ACC112 (cell line): ENCODE measurements around the gene PODN.

Experiments used
- H2AFZ ChIP-seq: fragments of 200-600 bp; sonication (generic); one replicate; pipeline ENCODE4 v1.6.0; 2017; ENCODE audit warnings: antibody characterized with exemption, low read length; ENCODE audit not compliant: unreplicated experiment
- H3K27ac ChIP-seq: fragments of 200-600 bp; sonication (generic); 2 replicates; pipeline ENCODE4 v1.5.1; 2014; ENCODE audit warnings: low read depth, mild to moderate bottlenecking, antibody characterized with exemption, low read length, moderate library complexity
- H3K27me3 ChIP-seq: fragments of 200-600 bp; sonication (generic); 2 replicates; pipeline ENCODE4 v1.6.1; 2014; ENCODE audit warnings: mild to moderate bottlenecking, antibody characterized with exemption, low read length, moderate library complexity, mixed read lengths; ENCODE audit not compliant: insufficient read depth
- H3K36me3 ChIP-seq: fragments of 200-600 bp; sonication (generic); 2 replicates; pipeline ENCODE4 v1.6.1; 2016; ENCODE audit warnings: mild to moderate bottlenecking, antibody characterized with exemption, low read length, moderate library complexity, mixed read lengths; ENCODE audit not compliant: insufficient read depth
- H3K4me1 ChIP-seq: fragments of 200-600 bp; sonication (generic); one replicate; pipeline ENCODE4 v1.6.1; 2016; ENCODE audit warnings: low read length, mixed read lengths; ENCODE audit not compliant: insufficient read depth, unreplicated experiment, control insufficient read depth
- H3K4me3 ChIP-seq: fragments of 200-600 bp; sonication (generic); 2 replicates; pipeline ENCODE4 v1.5.1; 2014; ENCODE audit warnings: mild to moderate bottlenecking, low read depth, low read length
- H3K79me2 ChIP-seq: fragments of 200-600 bp; sonication (generic); one replicate; pipeline ENCODE4 v1.6.0; 2016; ENCODE audit warnings: low read length; ENCODE audit not compliant: control insufficient read depth, unreplicated experiment, insufficient read depth

PODN gene

DNA sequence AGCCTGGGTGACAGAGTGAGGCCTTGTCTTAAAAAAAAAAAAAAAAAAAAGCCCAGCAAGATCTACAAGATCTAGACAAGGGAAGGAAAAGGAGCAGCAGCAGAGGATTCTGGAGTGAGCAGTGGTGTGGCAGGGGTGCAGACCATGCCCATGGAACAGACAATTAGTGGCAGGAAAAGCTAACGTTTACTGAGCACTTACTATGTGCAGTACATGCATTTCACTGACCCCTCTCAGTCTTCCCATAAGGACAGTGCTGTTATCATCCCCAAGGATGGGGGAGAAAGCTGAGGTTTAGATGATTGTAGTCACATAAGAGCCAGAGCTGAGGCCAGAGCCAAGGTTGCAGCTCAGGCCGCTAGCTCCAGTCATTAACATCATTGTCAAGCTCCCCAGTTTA, 5.9 kb downstream of the PODN start:
- Histone ChIP-seq H3K27me3 (peaks cover 14% of the 10 kb centered on the region), H3K4me1 (no peaks in the 10 kb centered on the region), H3K36me3 (no peaks in the 10 kb centered on the region), H3K79me2 (no peaks in the 10 kb centered on the region), H3K4me3 (no peak overlapping the region), H3K27ac (no peak overlapping the region), H2AFZ (no peak overlapping the region)

DNA sequence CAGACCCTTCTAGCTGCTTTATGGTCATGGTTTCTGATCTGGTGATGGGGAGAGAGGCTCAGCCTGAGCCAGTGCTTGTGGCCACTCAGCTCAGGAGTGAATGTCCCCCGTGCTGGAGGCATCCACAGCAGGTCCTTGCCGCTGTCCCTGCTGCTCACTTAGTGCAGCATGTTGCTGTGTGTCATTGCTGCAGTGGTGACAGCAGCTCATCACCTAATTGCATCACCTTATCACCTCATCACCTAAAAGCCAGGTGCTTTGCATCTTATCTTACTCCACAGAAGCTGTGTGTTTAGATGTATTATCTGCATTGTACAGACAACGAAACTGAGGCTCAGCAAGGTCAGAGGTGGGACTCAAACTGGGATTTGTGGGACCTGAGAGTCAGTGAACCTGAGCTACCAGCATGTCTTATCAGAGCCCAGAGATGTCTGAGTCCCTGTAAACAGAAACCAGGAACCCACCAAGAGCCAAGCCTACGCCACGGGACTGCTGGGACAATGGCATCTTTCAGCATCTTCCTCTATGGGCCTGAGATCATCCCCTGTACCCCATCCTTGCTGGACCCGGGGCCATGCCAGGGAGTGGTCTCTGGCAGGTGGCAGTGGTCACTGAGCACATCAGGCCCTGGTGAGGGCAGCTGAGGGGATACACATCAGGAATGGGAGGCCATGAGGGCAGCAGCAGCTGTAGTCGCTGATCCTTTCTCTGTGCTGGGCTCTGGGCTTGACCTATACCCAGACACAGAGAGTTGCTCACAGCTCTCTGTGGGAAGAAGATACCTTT, 6.5 kb downstream of the PODN start:
- peaks cover 8% of the 10 kb centered on the region for H3K27me3 ChIP-seq
- H2AFZ ChIP-seq: no peak overlapping the region
- no peaks in the 10 kb centered on the region for H3K36me3 ChIP-seq
- H3K79me2 ChIP-seq: no peaks in the 10 kb centered on the region
- H3K27ac ChIP-seq: no peak overlapping the region
- no peaks in the 10 kb centered on the region for H3K4me1 ChIP-seq
- no peak overlapping the region for H3K4me3 ChIP-seq

DNA sequence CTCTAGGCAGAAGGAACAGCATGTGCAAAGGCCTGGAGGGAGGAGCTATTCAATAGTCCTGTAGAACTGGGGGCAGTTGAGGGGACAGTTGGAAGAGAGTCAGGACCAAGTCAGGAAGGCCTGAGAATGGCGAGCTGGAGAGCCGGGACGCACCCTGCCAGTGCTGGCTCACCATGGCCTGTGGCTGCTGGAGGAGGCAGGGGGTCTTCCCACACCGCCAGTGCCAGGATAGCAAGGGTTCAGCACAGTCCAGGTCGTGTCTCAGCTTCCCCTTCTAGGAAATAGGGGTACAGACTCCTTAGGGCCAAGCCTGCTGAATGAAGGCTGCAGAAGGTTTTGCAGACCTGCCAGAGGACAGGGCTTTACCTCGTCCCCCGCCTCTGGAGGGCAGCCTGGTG, 7.3 kb downstream of the PODN start:
- no peaks in the 10 kb centered on the region for H3K36me3 ChIP-seq
- no peak overlapping the region for H3K4me3 ChIP-seq
- no peaks in the 10 kb centered on the region for H3K4me1 ChIP-seq
- no peak overlapping the region for H2AFZ ChIP-seq
- no peaks in the 10 kb centered on the region for H3K79me2 ChIP-seq
- H3K27ac ChIP-seq: no peak overlapping the region
- H3K27me3 ChIP-seq: peaks cover under 1% of the 10 kb centered on the region; the same call in 1 of the 2 replicates

DNA sequence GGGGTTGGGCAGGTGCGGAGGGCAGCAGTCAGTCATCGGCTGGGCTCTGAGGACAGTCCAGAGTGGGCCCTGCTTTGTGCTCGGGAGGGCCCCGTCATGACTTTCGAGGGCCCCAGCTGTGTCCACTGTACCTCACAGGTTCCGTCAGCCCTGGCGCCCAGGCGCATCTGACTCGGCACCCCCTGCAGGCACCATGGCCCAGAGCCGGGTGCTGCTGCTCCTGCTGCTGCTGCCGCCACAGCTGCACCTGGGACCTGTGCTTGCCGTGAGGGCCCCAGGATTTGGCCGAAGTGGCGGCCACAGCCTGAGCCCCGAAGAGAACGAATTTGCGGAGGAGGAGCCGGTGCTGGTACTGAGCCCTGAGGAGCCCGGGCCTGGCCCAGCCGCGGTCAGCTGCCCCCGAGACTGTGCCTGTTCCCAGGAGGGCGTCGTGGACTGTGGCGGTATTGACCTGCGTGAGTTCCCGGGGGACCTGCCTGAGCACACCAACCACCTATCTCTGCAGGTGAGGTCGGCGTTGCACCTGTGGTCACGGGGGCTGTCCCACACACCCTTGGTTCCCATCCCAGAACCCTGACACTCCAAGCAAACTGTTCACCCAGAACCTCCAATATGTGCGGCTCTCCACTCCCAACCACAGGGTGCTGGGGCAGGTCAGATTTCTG, 7.8 kb downstream of the PODN start:
- H3K79me2 ChIP-seq: no peaks in the 10 kb centered on the region
- H2AFZ ChIP-seq: no peak overlapping the region
- no peak overlapping the region for H3K4me3 ChIP-seq
- H3K27me3 ChIP-seq: no peaks in the 10 kb centered on the region
- H3K36me3 ChIP-seq: no peaks in the 10 kb centered on the region
- H3K27ac ChIP-seq: no peak overlapping the region
- no peaks in the 10 kb centered on the region for H3K4me1 ChIP-seq

DNA sequence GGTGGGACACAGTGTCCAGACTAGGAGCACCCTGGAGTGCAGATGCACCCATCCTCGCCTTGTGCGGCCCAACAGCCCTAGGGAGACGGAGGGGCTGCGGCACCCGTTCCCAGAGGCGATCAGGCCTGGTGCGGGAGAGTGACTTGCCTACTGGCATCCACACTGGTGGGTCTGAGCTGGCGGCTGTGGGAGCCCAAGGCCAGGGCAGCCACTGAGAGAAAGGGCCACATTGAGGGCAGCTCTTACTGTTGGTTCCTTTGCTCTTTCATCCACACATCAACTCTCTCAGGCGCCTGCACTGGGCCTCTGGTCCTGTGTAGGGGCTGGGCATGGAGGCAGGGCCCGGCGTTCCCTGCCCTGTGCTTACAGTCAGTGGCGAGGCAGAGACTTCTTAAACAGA, 8.6 kb downstream of the PODN start:
- Histone ChIP-seq H2AFZ (no peak overlapping the region), H3K4me3 (no peak overlapping the region), H3K27ac (no peak overlapping the region), H3K36me3 (no peaks in the 10 kb centered on the region), H3K79me2 (no peaks in the 10 kb centered on the region), H3K4me1 (no peaks in the 10 kb centered on the region), H3K27me3 (no peaks in the 10 kb centered on the region)

DNA sequence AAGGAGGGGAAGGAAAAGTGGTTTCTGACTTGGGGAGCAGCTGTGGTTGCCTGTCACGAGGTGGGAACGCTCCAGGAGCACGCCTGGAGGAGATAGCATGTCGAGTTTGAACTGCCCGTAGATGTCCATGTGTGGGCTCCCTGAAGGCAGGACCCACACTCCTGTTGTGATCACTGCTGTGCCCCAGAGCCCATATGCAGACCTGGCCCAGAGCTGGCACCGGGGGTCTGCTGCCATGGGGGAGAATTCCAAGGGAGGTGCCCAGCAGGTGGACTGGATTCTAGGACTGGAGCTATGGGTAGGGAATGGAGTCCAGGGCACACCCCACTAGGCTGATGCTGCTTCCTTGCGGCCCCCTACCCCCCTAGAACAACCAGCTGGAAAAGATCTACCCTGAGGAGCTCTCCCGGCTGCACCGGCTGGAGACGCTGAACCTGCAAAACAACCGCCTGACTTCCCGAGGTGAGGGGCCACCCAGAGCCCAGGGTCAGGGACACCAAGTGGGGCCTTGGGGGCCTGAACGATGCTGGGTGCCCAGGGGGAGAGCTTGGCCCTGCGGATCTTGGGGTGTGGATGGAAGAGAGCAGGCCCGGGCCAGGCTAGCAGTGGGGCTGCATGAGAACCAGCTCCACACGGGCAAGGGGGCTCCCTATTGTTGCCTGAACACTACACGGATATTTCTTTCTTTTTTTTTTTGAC, 9.3 kb downstream of the PODN start:
- H3K27ac ChIP-seq: no peak overlapping the region
- no peaks in the 10 kb centered on the region for H3K4me1 ChIP-seq
- H3K27me3 ChIP-seq: no peaks in the 10 kb centered on the region
- H3K79me2 ChIP-seq: no peaks in the 10 kb centered on the region
- H3K36me3 ChIP-seq: no peaks in the 10 kb centered on the region
- no peak overlapping the region for H3K4me3 ChIP-seq
- no peak overlapping the region for H2AFZ ChIP-seq

DNA sequence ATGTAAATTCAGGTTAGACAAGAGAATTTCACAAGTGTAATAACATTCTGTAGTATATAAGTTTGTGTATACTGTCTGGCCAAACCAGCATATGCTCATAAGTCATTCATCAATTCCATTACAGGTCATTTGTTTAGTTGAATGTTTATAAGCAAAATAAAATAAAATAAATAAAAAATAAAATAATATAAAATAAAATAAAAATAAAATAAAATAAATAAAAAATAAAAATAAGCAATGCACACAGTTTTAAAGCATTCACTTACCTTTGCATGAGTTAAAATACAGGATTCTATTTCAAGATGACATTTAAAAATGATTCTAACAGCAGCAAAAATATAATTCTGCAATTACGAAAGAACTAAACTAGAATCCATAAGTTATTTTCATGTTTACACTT, 9.9 kb downstream of the PODN start:
- Histone ChIP-seq H3K36me3 (no peaks in the 10 kb centered on the region), H2AFZ (no peak overlapping the region), H3K4me1 (no peaks in the 10 kb centered on the region), H3K79me2 (no peaks in the 10 kb centered on the region), H3K27ac (no peak overlapping the region), H3K27me3 (no peaks in the 10 kb centered on the region), H3K4me3 (no peak overlapping the region)

DNA sequence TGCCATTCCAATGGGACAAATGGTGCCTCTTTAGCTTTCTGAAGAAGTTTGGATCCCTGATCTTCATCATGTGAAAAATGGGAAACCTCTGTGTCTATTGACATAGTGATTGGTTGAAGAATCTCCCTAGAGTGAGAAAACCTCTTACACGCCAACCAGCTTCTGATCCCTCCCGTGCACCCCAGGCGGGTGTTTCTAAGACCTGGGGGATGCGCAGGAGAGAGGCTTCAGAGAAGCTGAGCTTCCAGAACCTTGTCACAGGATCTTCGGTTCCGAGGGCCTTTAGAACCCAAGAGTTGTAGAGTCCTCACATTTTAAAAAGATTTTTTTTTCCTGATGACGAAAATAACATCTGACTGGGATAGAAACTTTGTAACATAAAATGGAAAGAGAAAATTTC, 11.3 kb downstream of the PODN start:
- no peaks in the 10 kb centered on the region for H3K4me1 ChIP-seq
- no peak overlapping the region for H3K4me3 ChIP-seq
- no peak overlapping the region for H3K27ac ChIP-seq
- H2AFZ ChIP-seq: no peak overlapping the region
- no peaks in the 10 kb centered on the region for H3K36me3 ChIP-seq
- H3K27me3 ChIP-seq: no peaks in the 10 kb centered on the region
- no peaks in the 10 kb centered on the region for H3K79me2 ChIP-seq

DNA sequence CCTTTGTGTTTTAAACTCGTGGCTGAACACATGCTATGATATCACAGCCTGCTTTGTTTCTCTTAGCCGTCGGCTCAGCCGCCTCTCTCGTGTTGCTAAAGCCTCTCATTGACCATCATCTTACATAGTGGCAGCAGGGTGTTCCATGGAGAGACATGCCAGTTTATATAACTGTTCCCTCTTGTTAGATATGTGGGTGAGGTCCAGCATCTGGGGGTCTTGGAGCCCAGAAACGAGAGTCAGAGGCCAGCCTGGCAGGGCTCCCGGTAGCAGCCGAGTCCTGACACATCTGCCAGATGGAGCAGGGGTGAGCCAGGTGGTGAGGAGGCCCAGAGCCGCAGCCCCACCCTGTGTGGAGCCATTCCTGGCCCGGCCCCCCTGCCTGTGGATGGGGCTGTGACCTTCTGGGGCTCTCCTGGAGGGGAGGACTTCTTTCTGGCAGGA, 11.9 kb downstream of the PODN start:
- no peaks in the 10 kb centered on the region for H3K27me3 ChIP-seq

DNA sequence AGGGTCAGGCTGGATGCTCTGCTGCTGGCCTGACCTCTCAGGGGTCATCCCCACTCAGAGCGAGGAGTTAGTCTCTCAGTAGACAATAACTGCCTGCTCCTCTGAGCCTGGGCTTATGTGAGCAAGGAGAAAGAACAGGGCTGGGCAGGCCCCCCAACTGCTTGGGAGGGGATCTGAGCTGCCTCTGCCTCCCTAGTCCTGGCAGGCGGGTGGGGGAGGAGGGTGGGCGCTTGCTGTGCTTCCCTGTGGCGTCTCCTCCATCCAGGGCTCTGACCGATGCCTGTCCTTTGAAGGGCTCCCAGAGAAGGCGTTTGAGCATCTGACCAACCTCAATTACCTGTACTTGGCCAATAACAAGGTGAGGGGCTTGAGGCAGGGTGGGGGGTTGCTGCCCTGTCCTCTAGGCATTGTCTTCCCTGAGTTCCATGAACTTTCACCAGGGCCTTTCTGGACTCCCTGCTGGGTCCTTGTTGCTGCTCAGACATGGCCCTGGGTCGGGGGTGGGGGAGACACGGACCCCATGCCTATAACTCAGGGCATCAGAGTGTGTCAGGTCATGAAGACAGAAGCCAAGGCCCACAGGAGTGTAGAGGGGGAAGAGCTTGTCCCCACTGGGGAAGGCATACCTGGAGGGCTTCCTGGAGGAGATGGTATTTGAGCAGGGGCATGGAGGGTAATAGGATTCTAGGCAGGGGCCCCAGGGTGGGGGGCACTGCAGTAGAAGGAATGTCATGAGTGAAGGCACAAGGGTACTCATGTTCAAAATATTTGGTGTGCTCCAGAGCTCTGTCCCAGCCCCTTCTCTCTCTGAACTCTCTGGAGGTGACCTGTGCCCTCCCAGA, 12.5 kb downstream of the PODN start:
- Histone ChIP-seq H3K79me2 (no peaks in the 10 kb centered on the region), H3K27ac (no peak overlapping the region), H3K4me1 (no peaks in the 10 kb centered on the region)

More for the DNA sequence above, 11.9 kb downstream of the PODN start:
- H2AFZ ChIP-seq: no peak overlapping the region
- no peaks in the 10 kb centered on the region for H3K79me2 ChIP-seq
- no peak overlapping the region for H3K4me3 ChIP-seq
- no peaks in the 10 kb centered on the region for H3K36me3 ChIP-seq
- no peak overlapping the region for H3K27ac ChIP-seq
- no peaks in the 10 kb centered on the region for H3K4me1 ChIP-seq

More for the DNA sequence above, 12.5 kb downstream of the PODN start:
- H2AFZ ChIP-seq: no peak overlapping the region
- no peaks in the 10 kb centered on the region for H3K36me3 ChIP-seq
- H3K27me3 ChIP-seq: no peaks in the 10 kb centered on the region
- H3K4me3 ChIP-seq: no peak overlapping the region
